Esophagus squamous epithelium (tissue), 5 donors: ENCODE results near the gene PKN2. TPM values are rescaled to one million over a fixed set of nuclear protein-coding genes. Genes with fewer than 3 reads are reported as not detected.
"Not testable (repeated sequence)": the region's sequence is repeated elsewhere in the genome, so short reads cannot be mapped to it uniquely, and the experiment has no call there.

Experiments used
- DNase-seq: peaks from one replicate; lab custom pipeline; 2025; lab: John Stamatoyannopoulos, UW
- H3K27ac ChIP-seq, 4 donors: fragments of 200-600 bp; sonication (generic); one replicate each; pipeline ENCODE4 v1.5.1; 2016 to 2019; ENCODE audit warnings: mild to moderate bottlenecking in 1 of 4
- H3K27me3 ChIP-seq, 4 donors: fragments of 200-600 bp; sonication (generic); 1 replicate in 3 of 4; 2 replicates in 1 of 4; pipeline versions ENCODE4 v1.5.1 to v1.6.0; 2017 to 2021; ENCODE audit warnings: antibody characterized with exemption in 1 of 4
- H3K36me3 ChIP-seq, 3 donors: fragments of 200-600 bp; sonication (generic); one replicate each; pipeline ENCODE4 v1.5.1; 2016 to 2019
- H3K4me1 ChIP-seq, 3 donors: fragments of 200-600 bp; sonication (generic); one replicate each; pipeline ENCODE4 v1.5.1; 2017 to 2019
- H3K4me3 ChIP-seq, 4 donors: fragments of 200-600 bp; sonication (generic); 1 replicate in 3 of 4; 2 replicates in 1 of 4; pipeline ENCODE4 v1.5.1; 2016 to 2019; ENCODE audit warnings: mild to moderate bottlenecking in 2 of 4, moderate library complexity in 1 of 4
- H3K9me3 ChIP-seq, 3 donors: fragments of 200-600 bp; sonication (generic); one replicate each; pipeline ENCODE4 v1.5.1; 2016 to 2019
- CTCF ChIP-seq, 6 experiments: fragments of 450-650 bp in 4 of 6; fragments of 200-600 bp in 2 of 6; sonication (generic) in 2 of 6; IDR thresholded peaks; one replicate each; pipeline ENCODE4 v1.5.1; 2016 to 2019; ENCODE audit warnings: antibody characterized with exemption in 6 of 6, mild to moderate bottlenecking in 4 of 6, moderate library complexity in 4 of 6
- POLR2A ChIP-seq, 4 donors: fragments of 450-650 bp; IDR thresholded peaks; one replicate each; pipeline ENCODE4 v1.6.1; 2017; ENCODE audit warnings: antibody characterized with exemption in 4 of 4, mild to moderate bottlenecking in 4 of 4, moderate library complexity in 3 of 4
- WGBS, 2 donors: methylation state at CpG; one replicate each; pipeline ENCODE4 v1.1.5; 2018; 5-methylcytosine and 5-hydroxymethylcytosine counted together
- intact Hi-C: fragments of 100-400 bp; cut with DNase I; formaldehyde crosslinking; loops from one replicate; pipeline ENCODE4 v1.15.0; 2022
- total RNA-seq, 4 donors: library from RNA; depleted of rRNA; stranded (reverse); fragments of >200 nt; gene quantifications; one replicate each; pipeline ENCODE4 v1.1.0, GENCODE V29; 2016
- donor health status: DM: yes; HTN: yes; CAD: no.

Gene PKN2
- total RNA-seq, 4 donors from 2014 or later: 26.1 to 54.0 (median 34.8) TPM

- H3K27me3 ChIP-seq: no peaks in the 10 kb centered on the region
- no peak overlapping the region for H3K4me3 ChIP-seq
- peaks cover 0 to 15% (median 0%) of the 10 kb centered on the region in 3 donors for H3K36me3 ChIP-seq
- intact Hi-C loops: no loop called here
- DNase-seq: no peak
- no peak overlapping the region for H3K27ac ChIP-seq
- H3K9me3 ChIP-seq: no peaks in the 10 kb centered on the region
- peaks cover 0 to 46% (median 3%) of the 10 kb centered on the region in 3 donors for H3K4me1 ChIP-seq
- no peak for TF ChIP-seq POLR2A (IDR thresholded peaks at IDR 0.05)
- no peak for TF ChIP-seq CTCF (IDR thresholded peaks at IDR 0.05)
- 54 to 55% methylated on average over 2 of the region's 2 CpGs for WGBS, 2 donors
Observed at GRCh38 chr1:88698764-88699163, 14.7 kb downstream of the PKN2 start.

GRCh38 chr1:88700425-88701013, 16.4 kb downstream of the PKN2 start:
- DNase-seq: no peak
- H3K4me1 ChIP-seq: peaks cover 0 to 46% (median 3%) of the 10 kb centered on the region in 3 donors
- TF ChIP-seq POLR2A (IDR thresholded peaks at IDR 0.05) (no peak), CTCF (IDR thresholded peaks at IDR 0.05) (no peak)
- WGBS, 2 donors: 74 to 84% methylated on average over 5 of the region's 5 CpGs
- peaks cover 0 to 8% (median 0%) of the 10 kb centered on the region in 3 donors for H3K36me3 ChIP-seq
- no peak overlapping the region for H3K4me3 ChIP-seq
- H3K9me3 ChIP-seq: no peaks in the 10 kb centered on the region
- H3K27ac ChIP-seq: peak overlapping the region in 2 of 4 donors; percentile 31 to 36
- intact Hi-C loops: no loop called here
- H3K27me3 ChIP-seq: no peaks in the 10 kb centered on the region

GRCh38 chr1:88701275-88701674, 17.2 kb downstream of the PKN2 start:
- intact Hi-C loops: no loop called here
- no peak overlapping the region for H3K4me3 ChIP-seq
- 41 to 52% methylated on average over 2 of the region's 2 CpGs for WGBS, 2 donors
- peaks cover 0 to 41% (median 3%) of the 10 kb centered on the region in 3 donors for H3K4me1 ChIP-seq
- H3K36me3 ChIP-seq: peaks cover 0 to 8% (median 0%) of the 10 kb centered on the region in 3 donors
- no peak for DNase-seq
- no peaks in the 10 kb centered on the region for H3K27me3 ChIP-seq
- peak overlapping the region in 2 of 4 donors; percentile 31 to 36 for H3K27ac ChIP-seq
- no peaks in the 10 kb centered on the region for H3K9me3 ChIP-seq
- TF ChIP-seq POLR2A (IDR thresholded peaks at IDR 0.05) (no peak), CTCF (IDR thresholded peaks at IDR 0.05) (no peak)

GRCh38 chr1:88701793-88702192, 17.7 kb downstream of the PKN2 start:
- H3K9me3 ChIP-seq, DNase-seq, intact Hi-C loops, H3K36me3 ChIP-seq, H3K27me3 ChIP-seq, H3K4me3 ChIP-seq: not testable (repeated sequence)
- 75 to 92% methylated on average over 5 of the region's 5 CpGs for WGBS, 2 donors
- peaks cover 0 to 41% (median 3%) of the 10 kb centered on the region in 3 donors for H3K4me1 ChIP-seq
- H3K27ac ChIP-seq: peak overlapping the region in 2 of 4 donors; percentile 31 to 36

- intact Hi-C loops: no loop called here
- Histone ChIP-seq H3K36me3 (peaks cover 0 to 22% (median 0%) of the 10 kb centered on the region in 3 donors), H3K27ac (peak overlapping the region in 2 of 4 donors; percentile 17 to 19), H3K27me3 (no peaks in the 10 kb centered on the region), H3K4me3 (no peak overlapping the region), H3K4me1 (peaks cover 0 to 28% (median 0%) of the 10 kb centered on the region in 3 donors), H3K9me3 (no peaks in the 10 kb centered on the region)
- DNase-seq: no peak
- no peak for TF ChIP-seq POLR2A (IDR thresholded peaks at IDR 0.05)
- TF ChIP-seq CTCF (IDR thresholded peaks at IDR 0.05): no peak
- 51 to 55% methylated on average over 2 of the region's 2 CpGs for WGBS, 2 donors
Observed at GRCh38 chr1:88708011-88708410, 23.9 kb downstream of the PKN2 start.

GRCh38 chr1:88712907-88713306, 28.8 kb downstream of the PKN2 start:
- H3K27me3 ChIP-seq, DNase-seq, H3K27ac ChIP-seq, H3K4me3 ChIP-seq, intact Hi-C loops, H3K9me3 ChIP-seq: not testable (repeated sequence)
- 88 to 100% methylated on average over 1 of the region's 1 CpG for WGBS, 2 donors
- peaks cover 0 to 15% (median 0%) of the 10 kb centered on the region in 3 donors for H3K4me1 ChIP-seq
- H3K36me3 ChIP-seq: peaks cover 0 to 23% (median 0%) of the 10 kb centered on the region in 3 donors

- H3K4me1 ChIP-seq, DNase-seq, H3K27ac ChIP-seq, intact Hi-C loops, H3K9me3 ChIP-seq, H3K27me3 ChIP-seq, H3K36me3 ChIP-seq, H3K4me3 ChIP-seq: not testable (repeated sequence)
- WGBS, 2 donors: 88 to 94% methylated on average over 2 of the region's 2 CpGs
Observed at GRCh38 chr1:88716571-88716970, 32.5 kb downstream of the PKN2 start.
